H4 (cell line): ENCODE results near the gene RAB10. TPM values are rescaled to one million over a fixed set of nuclear protein-coding genes. Genes with fewer than 3 reads are reported as not detected.
"Not testable (repeated sequence)": the region's sequence is repeated elsewhere in the genome, so short reads cannot be mapped to it uniquely, and the experiment has no call there.

Source experiments
- DNase-seq: peaks from one replicate; pipeline ENCODE4 v3.0.0-alpha.2; 2015; ENCODE audit warnings: low spot score
- total RNA-seq: library from RNA; depleted of rRNA; stranded (reverse); fragments of >200 nt; shearing (Covaris generic); gene quantifications from 2 replicates; pipeline ENCODE4 v1.2.3, GENCODE V29; 2014; rRNA removed

The RAB10 gene
- total RNA-seq, result 42.6 and 61.1 TPM in 2 replicates

DNA sequence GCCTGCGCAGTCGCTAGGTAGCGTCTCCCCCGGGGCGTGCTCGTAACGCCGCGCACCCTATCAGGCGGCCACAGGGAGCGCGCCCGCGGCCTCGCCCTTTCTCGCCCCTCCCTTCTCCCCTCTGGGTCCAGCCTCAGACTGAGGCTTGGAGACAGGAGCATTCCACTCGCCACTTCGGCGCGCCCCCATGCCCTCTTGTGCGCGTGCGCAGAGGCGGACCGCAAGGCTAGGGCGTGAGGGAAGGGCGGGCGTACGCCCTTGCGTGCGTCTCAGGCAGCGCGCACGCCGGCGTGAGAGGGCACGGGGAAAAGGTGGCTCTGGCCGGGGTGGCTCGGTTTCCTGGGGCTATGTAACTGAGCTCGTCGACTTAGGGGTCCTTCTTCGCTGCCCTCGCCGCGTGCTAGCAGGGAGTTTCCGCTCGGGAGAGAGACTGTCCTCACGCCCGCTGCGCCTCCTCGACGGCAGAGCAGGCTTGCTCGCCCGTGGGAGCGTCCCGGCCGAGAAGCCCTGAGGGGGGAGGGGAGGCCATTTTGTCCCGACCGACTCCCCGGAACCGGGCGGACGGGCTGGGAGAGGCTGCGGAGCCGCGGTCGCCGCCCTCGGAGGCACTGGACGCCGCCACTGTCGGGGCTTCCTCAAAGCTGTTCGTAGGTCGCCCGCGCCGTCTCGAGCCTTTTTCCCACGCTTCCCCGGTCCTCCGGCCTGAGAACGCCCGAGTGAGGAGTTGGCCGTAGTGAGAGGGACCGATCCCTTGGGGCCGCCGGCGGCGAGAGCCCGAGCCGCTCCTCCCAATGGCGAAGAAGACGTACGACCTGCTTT, at the start of gene RAB10:
Gene RAB10 (plus strand): TSS at position 267 of the 819 bp plus-strand sequence. CDS start 525 bp downstream, at position 792.
- DNase-seq, result peak; percentile 97

- no peak for DNase-seq
These were observed 45.8 kb upstream of the RAB10 start for GRCh38 chr2:25988134-25988533.

DNA sequence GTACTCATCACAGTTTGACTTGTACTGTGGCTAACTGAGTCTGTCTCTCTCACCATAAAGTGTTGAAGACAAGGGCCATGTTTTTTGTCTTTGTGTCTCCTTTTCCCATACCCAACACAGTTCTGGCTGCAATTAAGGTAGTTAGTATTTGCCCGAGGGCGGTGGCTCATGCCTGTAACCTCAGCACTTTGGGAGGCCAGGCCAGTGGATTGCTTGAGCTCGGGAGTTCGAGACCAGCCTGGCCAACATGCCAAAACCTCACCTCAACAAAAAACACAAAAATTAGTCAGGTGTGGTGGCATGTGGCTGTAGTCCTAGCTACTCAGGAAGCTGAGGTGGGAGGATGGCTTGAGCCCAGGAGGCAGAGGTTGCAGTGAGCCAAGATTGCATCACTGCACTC, 44.7 kb upstream of the RAB10 start:
- no peak for DNase-seq

GRCh38 chr2:25991965-25992364, 41.9 kb upstream of the RAB10 start:
- no peak for DNase-seq

DNA sequence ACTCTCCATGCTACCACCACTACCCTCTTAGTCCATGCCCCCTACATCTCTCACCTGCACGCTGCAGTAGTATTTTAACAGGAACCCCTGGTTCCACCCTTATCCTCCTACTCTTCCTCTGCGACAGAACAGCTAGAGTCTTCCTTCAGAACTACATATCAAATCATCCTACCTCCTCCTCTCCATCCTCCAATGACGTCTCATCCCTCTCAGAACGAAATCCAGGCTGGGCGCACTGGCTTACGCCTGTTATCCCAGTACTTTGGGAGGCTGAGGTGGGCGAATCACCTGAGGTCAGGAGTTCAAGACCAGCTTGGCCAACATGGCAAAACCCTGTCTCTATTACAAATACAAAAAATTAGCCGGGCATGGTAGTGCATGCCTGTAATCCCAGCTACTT, 41.3 kb upstream of the RAB10 start:
- no peak for DNase-seq

- no peak for DNase-seq
These were observed 40.8 kb upstream of the RAB10 start for GRCh38 chr2:25993049-25993448.

GRCh38 chr2:25994509-25994908, 39.4 kb upstream of the RAB10 start:
- no peak for DNase-seq

DNA sequence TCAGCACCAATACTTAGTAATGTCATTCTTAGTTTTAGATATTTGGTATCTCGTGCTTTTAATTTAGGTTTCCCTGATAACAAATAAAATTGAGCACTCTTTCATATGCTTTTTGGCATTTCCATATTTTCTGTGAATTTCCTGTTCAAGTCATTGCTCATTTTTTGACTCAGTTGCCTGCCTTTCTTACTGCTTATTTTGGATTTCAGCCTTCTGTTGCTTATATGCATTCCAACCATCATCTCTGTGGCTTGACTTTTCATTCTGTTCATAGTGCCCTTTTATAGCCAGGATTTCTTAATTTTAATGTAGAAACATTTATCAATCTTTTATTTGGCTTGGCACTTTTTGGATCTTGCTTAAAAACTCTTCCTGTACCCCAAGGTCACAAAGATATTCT, 37.0 kb upstream of the RAB10 start:
- DNase-seq, result no peak

DNA sequence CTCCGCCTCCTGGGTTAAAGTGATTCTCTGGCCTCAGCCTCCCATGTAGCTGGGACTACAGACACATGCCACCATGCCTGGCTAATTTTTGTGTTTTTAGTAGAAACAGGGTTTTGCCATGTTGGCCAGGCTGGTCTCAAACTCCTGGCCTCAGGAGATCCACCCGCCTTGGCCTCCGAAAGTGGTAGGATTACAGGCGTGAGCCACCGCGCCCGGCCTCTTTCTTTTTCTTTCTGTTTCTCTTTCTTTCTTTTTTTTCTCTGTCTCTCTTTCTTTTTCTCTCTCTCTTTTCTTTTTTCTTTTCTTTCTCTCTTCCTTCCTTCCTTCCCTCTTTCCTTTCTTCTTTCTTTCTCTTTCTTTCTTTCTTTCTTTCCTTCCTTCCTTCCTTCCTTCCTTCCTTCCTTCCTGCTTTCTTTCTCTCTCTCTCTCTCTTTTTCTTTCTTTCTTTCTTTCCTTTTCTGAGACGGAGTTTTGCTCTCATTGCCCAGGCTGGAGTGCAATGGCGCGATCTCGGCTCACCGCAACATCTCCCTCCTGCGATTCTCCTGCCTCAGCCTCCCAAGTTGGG, 35.0 kb upstream of the RAB10 start:
- not testable (repeated sequence) for DNase-seq

- not testable (repeated sequence) for DNase-seq
These were observed 34.5 kb upstream of the RAB10 start for GRCh38 chr2:25999406-25999805.

DNA sequence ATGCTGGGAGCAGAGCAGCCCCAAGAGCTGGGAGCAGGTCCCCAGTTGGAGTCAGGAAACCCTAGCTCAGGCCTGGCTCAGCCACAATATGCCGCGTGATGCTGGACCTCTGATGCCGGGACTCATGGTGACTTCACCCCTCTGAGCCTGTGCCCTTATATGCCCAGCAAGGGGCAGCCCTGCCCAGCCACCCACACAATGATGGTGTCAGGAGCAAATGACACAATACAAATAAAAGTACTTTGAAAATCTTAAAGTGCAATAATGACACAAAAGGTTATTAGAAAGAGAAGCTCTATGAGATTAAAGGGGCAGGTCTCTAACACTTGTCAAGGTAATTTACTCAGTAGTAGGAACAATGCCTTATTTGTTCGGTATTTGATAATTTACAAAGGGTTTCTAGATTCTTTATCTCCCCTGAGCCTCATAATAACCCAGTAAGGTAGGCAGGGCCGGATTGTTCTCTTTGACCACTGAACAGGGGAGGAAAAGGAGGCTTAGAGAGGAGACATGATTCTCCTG, 33.3 kb upstream of the RAB10 start:
- DNase-seq, result no peak

DNA sequence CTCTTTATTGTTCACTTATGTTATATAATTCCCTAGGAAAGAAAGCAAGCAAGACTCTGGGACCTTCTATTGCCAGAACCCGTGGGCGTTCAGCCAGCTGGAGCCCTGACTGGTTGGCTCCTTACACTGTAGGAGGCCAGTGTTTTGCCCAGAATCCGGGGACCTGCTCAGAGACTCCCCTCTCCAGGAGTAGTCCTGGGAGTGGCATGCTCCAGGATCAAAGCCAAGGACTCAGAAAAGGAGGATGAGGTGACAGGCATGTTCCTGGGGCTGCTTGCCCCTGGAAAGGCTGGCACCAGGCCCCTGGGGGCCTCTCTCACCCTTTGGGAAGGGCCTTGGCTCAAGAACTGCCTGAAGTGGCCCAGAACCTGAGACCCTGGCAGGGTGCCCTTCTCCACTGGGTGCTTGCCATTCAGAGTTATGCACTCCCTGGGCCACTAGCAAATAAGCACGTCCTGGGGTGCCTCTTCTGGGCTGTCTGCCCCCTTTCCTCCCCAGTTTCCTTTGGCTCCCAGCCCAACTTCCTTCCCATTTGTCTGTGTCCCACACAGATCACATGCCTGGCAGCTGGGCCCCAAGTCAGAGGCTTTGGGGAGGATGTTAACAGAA, 32.0 kb upstream of the RAB10 start:
- DNase-seq, result no peak

GRCh38 chr2:26002632-26003310, 31.1 kb upstream of the RAB10 start:
- no peak for DNase-seq

- DNase-seq, result no peak
These were observed 25.8 kb upstream of the RAB10 start for GRCh38 chr2:26008095-26008494.

GRCh38 chr2:26008851-26009566, 24.9 kb upstream of the RAB10 start:
- DNase-seq, result peak; percentile 16

DNA sequence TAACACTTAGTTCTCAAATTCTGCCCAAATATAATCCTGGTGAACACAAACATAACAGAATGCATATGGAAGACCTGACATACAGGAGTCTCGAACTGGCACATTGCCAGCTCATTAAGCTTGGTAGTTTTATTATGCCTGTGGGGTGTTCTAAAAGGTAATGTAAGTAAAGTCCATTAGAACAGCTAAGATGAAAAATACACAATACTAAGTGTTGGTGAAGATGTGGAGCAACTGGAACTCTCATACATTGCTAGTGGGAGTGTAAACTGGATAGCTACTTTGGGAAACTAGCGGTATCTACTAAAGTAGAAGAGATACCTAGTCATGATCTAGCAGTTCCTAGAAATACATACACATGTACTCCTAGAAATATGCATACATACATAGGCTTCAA, 24.3 kb upstream of the RAB10 start:
- no peak for DNase-seq

GRCh38 chr2:26010943-26011342, 22.9 kb upstream of the RAB10 start:
- DNase-seq, result no peak

DNA sequence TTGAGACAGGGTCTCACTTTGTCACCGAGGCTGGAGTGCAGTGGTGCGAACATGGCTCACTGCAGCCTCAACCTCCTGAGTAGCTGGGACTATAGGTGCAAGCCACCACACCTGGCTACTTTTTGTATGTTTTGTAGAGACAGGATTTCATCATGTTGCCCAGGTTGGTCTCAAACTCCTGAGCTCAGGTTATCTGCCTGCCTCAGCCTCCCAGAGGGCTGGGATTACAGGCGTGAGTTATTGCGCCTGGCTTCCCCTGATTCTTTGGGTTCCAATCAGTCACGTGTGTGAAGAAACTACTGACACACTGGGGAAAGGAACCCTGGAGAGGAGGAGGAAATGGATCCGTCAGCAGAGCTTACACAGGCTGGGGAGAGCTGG, 22.3 kb upstream of the RAB10 start:
- no peak for DNase-seq

DNA sequence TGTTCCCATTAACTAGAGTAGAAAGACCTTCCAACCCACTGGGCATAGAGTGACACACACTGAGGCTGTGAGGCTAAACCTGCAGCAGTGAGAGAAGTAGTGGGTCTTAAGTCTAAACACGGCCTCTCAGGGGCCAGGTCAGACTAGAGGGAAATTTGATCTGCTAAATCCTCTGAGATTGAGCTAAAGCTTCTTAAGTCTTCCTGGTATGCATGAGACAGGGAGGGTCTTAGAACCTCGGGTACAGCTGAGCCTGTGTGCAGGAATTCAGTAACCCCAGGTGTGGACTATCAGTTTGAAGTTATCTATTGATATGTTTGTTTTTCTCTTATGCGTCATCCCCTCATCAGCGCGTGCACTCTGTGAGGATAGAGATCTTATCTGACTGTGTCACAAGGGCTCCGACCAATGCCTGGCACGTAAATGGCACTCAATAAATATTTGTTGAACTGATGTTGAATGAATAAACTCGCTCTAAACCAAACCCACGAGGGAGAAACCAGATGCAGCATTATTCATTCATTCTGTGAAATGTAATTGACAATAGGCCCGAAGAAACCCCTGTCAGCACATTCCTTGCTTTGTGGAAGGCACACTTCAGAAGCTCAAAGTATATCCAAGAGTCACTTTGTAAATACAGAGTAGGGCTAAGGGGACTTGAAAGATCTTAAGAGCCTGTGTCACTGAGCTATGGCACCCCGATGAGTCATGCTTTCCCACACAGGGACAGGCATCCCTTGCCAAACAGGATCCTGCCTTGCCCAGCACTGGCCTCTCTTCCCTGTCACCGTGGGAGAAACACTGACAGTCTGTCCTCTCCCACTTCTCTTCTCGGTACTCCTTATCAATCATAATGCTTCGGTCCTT, 21.7 kb upstream of the RAB10 start:
- DNase-seq, result peak; percentile 76

- no peak for DNase-seq
These were observed 20.2 kb upstream of the RAB10 start for GRCh38 chr2:26013668-26014067.
